Stimulated activated CD4-positive, alpha-beta T cell treated with anti-CD3 and anti-CD28 coated beads, Interleukin-15, amount 100 ng/mL, for 24 hours (primary cell): ENCODE measurements around the gene PSMA1.

Source experiments
- DNase-seq: peaks from one replicate; pipeline ENCODE4 v3.0.0-alpha.2; 2020

The PSMA1 gene

GRCh38 chr11:14529321-14529720 lies 9.1 kb upstream of the PSMA1 start:
- no peak for DNase-seq

DNA sequence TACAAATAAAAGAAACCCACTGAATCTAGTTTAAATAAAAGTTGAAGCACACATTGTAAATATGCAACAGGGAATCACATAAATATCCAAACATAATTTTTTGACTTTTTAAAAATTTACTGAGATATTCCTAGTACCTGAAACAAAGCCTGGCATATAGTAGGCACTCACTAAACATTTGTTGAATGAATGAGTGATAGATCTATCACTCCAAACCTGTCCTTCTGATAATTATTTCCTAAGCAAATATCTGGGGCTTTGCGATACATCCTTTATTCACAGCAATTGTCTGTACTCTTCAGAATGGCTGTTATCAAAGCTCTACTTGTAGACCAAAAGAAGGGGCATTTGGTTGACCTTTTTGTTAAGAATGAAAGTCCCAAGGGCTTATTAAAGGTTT lies 2.6 kb upstream of the PSMA1 start:
- no peak for DNase-seq

DNA sequence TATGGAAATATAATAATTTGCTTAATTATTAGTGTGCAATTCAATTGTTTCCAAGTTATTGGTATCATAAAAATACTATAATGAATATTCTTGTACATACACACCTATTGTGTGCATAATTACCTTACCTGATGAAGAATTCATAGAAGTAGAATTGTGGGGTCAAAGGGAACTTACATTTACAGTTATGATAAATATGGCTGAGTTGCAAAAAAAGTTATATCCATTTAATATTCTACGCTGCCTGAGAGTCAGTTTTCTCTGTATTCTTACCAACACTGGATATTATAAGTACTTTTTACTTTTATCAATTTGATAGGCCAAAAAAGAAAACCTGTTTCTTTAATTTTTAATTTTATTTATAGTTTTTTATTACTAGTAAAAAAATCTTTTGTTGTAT lies 2.1 kb upstream of the PSMA1 start:
- no peak for DNase-seq

GRCh38 chr11:14520747-14521151 lies 563 bp upstream of the PSMA1 start:
- no peak for DNase-seq

DNA sequence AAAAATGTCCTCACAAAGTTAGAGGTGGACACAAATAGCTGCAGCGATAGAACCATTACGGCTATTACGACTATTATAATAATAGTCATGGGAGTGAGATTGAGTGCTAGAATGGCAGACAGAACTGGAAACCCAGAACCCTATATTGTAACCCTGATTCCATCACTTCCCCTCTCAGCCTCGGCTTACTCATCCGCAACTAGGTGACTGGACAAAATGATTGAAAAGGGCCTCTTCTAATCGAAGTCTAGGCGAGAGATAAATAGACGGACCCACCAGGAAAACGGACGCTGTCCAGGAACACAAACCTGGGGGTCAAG lies 629 bp downstream of the PSMA1 start:
- peak; percentile 37 for DNase-seq

- DNase-seq, result no peak
Observed at GRCh38 chr11:14518820-14519219, 1.4 kb downstream of the PSMA1 start.

GRCh38 chr11:14513800-14514199 lies 6.4 kb downstream of the PSMA1 start:
- no peak for DNase-seq

DNA sequence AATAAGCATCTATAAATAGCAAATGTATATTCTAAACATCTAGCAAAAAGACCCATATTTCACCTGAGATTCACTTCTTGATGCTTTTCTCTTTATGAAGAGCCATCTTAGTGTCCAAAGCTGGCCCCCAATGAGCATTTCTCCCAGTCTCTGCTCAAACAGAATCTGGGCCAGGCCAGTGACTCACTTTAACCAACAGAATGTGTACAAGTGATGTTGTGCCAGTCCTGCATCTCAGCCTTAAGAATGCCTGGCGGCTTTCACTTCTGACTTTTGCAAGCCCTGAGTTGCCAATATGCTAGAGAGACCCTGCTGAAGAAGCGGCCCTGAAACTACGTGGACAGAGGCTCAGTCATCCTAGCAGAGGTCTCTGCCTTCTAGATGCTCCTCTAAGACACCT lies 13.7 kb downstream of the PSMA1 start:
- DNase-seq, result no peak

GRCh38 chr11:14503023-14503422 lies 17.2 kb downstream of the PSMA1 start:
- DNase-seq, result no peak

- DNase-seq, result no peak
Observed at GRCh38 chr11:14502039-14502438, 18.1 kb downstream of the PSMA1 start.

GRCh38 chr11:14500181-14500651 lies 20.0 kb downstream of the PSMA1 start:
- peak; percentile 58 for DNase-seq

- peak; percentile 95 for DNase-seq
Observed at GRCh38 chr11:14499560-14500180, 20.5 kb downstream of the PSMA1 start, which contains the start of gene COPB1. COPB1 (minus strand) TSS chr11:14499811; CDS start chr11:14498928, 883 bp downstream.

GRCh38 chr11:14499178-14499559 lies 21.0 kb downstream of the PSMA1 start:
- peak; percentile 58 for DNase-seq

DNA sequence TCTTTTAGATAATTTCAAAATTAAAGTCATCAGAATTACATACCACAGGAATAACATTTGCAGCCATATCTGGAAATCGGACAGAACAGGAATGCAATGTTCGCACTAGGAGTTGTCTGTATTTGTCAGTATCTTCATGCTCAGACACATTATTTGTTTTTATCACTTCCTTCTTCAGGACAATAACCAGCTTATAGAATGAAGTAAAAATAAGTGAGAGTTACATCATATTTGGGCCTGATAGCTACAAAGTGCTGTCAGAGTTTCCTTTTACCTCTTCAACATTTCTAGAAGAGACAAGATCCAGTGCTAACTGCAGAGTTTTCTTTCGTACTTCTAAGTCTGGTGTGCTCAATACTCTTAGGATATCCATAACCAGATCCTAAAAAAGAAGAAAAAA lies 39.5 kb downstream of the PSMA1 start:
- no peak for DNase-seq

- DNase-seq, result no peak
Observed at GRCh38 chr11:14471127-14471526, 49.1 kb downstream of the PSMA1 start.

GRCh38 chr11:14463623-14464022 lies 56.6 kb downstream of the PSMA1 start:
- no peak for DNase-seq

DNA sequence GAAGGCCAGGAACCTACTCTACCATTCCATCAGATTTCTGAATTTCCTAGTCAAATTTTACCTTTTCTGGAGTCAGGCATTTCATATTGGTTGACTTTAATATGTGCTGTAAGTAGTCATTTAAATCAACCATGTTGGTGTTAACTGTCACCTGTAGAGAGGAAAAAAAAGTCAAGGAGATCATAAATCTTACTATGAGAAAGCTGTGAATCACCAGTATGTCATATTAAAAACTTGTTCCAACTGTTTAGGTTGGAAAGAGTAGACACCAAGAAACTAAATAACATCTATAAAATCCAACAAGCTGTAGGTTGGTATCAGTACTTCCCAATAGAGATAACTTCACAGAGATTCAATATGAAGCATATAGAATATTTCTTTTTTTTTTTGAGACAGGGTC lies 60.0 kb downstream of the PSMA1 start:
- DNase-seq, result no peak

DNA sequence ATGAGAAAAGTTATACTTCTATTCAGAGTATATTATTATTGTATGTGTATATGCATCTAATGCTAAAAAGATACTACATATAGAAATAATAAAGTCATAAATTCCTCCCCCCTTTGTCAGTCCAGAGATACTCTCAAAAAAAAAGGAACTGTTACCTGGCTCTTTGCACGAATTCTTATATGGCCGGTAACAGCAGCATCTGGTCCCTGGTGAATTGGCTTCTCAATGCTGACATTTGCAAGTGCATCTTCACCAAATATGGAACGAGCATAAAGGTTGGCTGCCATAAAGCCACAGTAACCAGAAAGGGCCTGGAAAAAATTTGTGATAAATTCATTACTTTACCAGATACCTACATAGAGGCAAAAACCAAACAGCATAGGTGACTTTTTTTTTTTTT lies 61.8 kb downstream of the PSMA1 start:
- DNase-seq, result no peak

DNA sequence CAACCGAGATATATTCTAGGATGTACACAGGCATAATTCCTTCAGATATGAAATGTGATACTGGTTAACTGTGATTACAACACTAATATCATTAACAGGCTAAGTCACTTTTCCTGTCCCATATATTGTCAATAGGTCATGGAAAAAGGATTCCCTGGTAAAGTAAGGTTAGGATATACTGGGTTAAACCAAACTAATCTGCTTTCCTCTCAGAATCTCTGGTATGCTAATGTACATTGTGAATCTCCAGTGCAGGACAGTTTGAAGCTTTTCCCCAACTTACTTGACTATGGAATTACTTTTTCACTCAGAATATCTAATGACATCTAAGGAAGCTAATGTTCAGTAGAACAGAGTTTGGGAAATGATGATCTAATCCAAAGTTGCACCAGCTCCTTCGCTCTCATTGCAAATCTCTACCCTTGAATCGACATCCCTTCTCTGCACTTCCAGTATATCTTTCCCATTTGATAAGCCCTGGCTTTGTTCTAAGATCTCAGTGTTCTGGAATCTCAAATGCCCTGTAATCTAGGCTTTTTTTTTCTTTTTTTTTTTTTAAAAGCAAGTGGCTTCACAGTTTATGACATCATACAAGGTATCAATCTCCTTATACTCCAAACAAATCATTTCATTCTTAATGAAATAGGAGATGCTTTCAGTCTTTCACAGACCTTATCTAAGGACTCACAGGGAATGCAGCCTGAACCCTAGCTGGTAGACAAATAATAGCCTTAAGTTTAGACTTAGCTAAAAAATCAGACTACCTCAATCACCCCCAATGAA lies 64.3 kb downstream of the PSMA1 start:
- no peak for DNase-seq
